SK-N-DZ (cell line): ENCODE data around the gene GPX2. TPM values are rescaled to one million over a fixed set of nuclear protein-coding genes. Genes with fewer than 3 reads are reported as not detected.

ENCODE experiments used
- DNase-seq: peaks from one replicate; pipeline ENCODE4 v3.0.0-alpha.2; 2015; ENCODE audit warnings: low spot score
- polyA plus RNA-seq, 2 experiments: library from polyadenylated mRNA; depleted of rRNA; stranded (reverse); fragments of >200 nt; gene quantifications; 2 replicates each; pipeline ENCODE4 v1.2.3, GENCODE V29; 2014

Gene GPX2
- polyA plus RNA-seq (2014; cell fraction: cytosol; rRNA removed), result not detected in 2 replicates
- polyA plus RNA-seq (2014; cell fraction: nucleus; rRNA removed), result not detected in 2 replicates

- no peak for DNase-seq
Observed at GRCh38 chr14:64942531-64943111, at the start of gene GPX2. Gene GPX2, minus strand, starts transcription at chr14:64942745. Its CDS starts 19 bp downstream, at chr14:64942726.

- DNase-seq, result no peak
Observed at GRCh38 chr14:64990939-64991338, 48.4 kb upstream of the GPX2 start.

- no peak for DNase-seq
Observed at GRCh38 chr14:64990296-64990695, 47.8 kb upstream of the GPX2 start.

GRCh38 chr14:64987438-64987767 lies 44.9 kb upstream of the GPX2 start:
- no peak for DNase-seq

GRCh38 chr14:64986648-64987437 lies 44.3 kb upstream of the GPX2 start, which contains the start of gene FNTB:
Gene FNTB, plus strand, starts transcription at chr14:64986895. Its CDS starts 59 bp downstream, at chr14:64986954.
- peak; percentile 93 for DNase-seq

- peak; percentile 53 for DNase-seq
Observed at GRCh38 chr14:64983439-64984310, 41.1 kb upstream of the GPX2 start.

- DNase-seq, result no peak
Observed at GRCh38 chr14:64979336-64980074, 37.0 kb upstream of the GPX2 start.

GRCh38 chr14:64974563-64974962 lies 32.0 kb upstream of the GPX2 start:
- no peak for DNase-seq

GRCh38 chr14:64973826-64974225 lies 31.3 kb upstream of the GPX2 start:
- no peak for DNase-seq

- no peak for DNase-seq
Observed at GRCh38 chr14:64973026-64973442, 30.5 kb upstream of the GPX2 start.

- DNase-seq, result no peak
Observed at GRCh38 chr14:64971943-64972791, 29.6 kb upstream of the GPX2 start, which contains the start of gene RAB15. Gene RAB15, minus strand, starts transcription at chr14:64972336. Its CDS starts 260 bp downstream, at chr14:64972076.

- DNase-seq, result no peak
Observed at GRCh38 chr14:64971491-64971942, 29.0 kb upstream of the GPX2 start.

- DNase-seq, result no peak
Observed at GRCh38 chr14:64970776-64971477, 28.4 kb upstream of the GPX2 start.

- DNase-seq, result no peak
Observed at GRCh38 chr14:64970041-64970440, 27.5 kb upstream of the GPX2 start.

- no peak for DNase-seq
Observed at GRCh38 chr14:64968651-64969050, 26.1 kb upstream of the GPX2 start.

GRCh38 chr14:64968167-64968566 lies 25.6 kb upstream of the GPX2 start:
- DNase-seq, result no peak

- DNase-seq, result no peak
Observed at GRCh38 chr14:64966976-64967375, 24.4 kb upstream of the GPX2 start.

- no peak for DNase-seq
Observed at GRCh38 chr14:64965356-64966000, 22.9 kb upstream of the GPX2 start.

GRCh38 chr14:64963611-64964010 lies 21.1 kb upstream of the GPX2 start:
- no peak for DNase-seq
